Panc1 (cell line): ENCODE results near the gene TMEM45B. TPM values are rescaled to one million over a fixed set of nuclear protein-coding genes. Genes with fewer than 3 reads are reported as not detected.
A peak's percentile ranks its signal among the peaks of the same experiment; 100 is the strongest.

Experiments used
- ATAC-seq: fragments of 200-7000 bp; cut with Tn5 transposase; 2 replicates; pipeline ENCODE4 v1.9.1; 2020; ENCODE audit warnings: mild to moderate bottlenecking, moderate library complexity
- BruUV-seq: library from RNA; stranded (reverse); fragments of 400-500 nt; replicated peaks from 2 replicates; lab custom pipeline; 2021; lab: Mats Ljungman, UMichigan
- CTCF ChIA-PET: fragments of 300-600 bp; sonication (Branson Sonifier 250); formaldehyde crosslinking; loops from one replicate; lab custom pipeline; 2022; ENCODE audit warnings: antibody characterized with exemption; lab: Charles Lee
- POLR2A ChIA-PET: fragments of 300-600 bp; sonication (Branson Sonifier 250); formaldehyde crosslinking; loops from one replicate; lab custom pipeline; 2022; ENCODE audit warnings: antibody characterized with exemption; lab: Charles Lee
- DNase-seq: peaks from one replicate; pipeline ENCODE4 v3.0.0-alpha.2; 2010; ENCODE audit warnings: low read depth, low spot score
- H3K27ac ChIP-seq: 2 replicates; pipeline ENCODE4 v1.5.1; 2011; ENCODE audit warnings: mild to moderate bottlenecking, low read length, inconsistent platforms
- H3K27me3 ChIP-seq: fragments of 200-500 bp; sonication (Bioruptor generic); 2 replicates; pipeline ENCODE4 v1.6.0; 2014; ENCODE audit warnings: low read length, inconsistent platforms; ENCODE audit not compliant: control insufficient read depth, insufficient read depth
- H3K36me3 ChIP-seq: fragments of 200-500 bp; sonication (Bioruptor generic); 2 replicates; pipeline ENCODE4 v1.5.1; 2014; ENCODE audit warnings: inconsistent platforms, mild to moderate bottlenecking, low read length, moderate library complexity; ENCODE audit not compliant: control insufficient read depth, insufficient read depth
- H3K4me1 ChIP-seq: 2 replicates; pipeline ENCODE4 v1.5.1; 2011; ENCODE audit warnings: inconsistent platforms, mild to moderate bottlenecking, low read length, moderate library complexity; ENCODE audit not compliant: control insufficient read depth, insufficient read depth
- H3K4me3 ChIP-seq, 2 experiments: 2 replicates each; pipeline ENCODE4 v1.5.1; 2011 to 2012; ENCODE audit warnings: low read depth in 2 of 2, low read length in 2 of 2, mild to moderate bottlenecking in 2 of 2, inconsistent platforms in 1 of 2, moderate library complexity in 1 of 2
- H3K9me3 ChIP-seq: fragments of 200-500 bp; sonication (Bioruptor generic); 2 replicates; pipeline ENCODE4 v1.5.1; 2014; ENCODE audit warnings: low read depth, mild to moderate bottlenecking, inconsistent platforms, low read length, moderate library complexity; ENCODE audit not compliant: control insufficient read depth, insufficient read depth
- POLR2AphosphoS5 ChIP-seq: IDR thresholded peaks from 2 replicates; pipeline ENCODE4 v1.6.1; 2012; ENCODE audit warnings: mild to moderate bottlenecking, low read depth, low read length, moderate library complexity
- SIN3A ChIP-seq: IDR thresholded peaks from 2 replicates; pipeline ENCODE4 v1.6.1; 2012; ENCODE audit warnings: low read depth, mild to moderate bottlenecking, low read length, moderate library complexity, borderline replicate concordance; ENCODE audit not compliant: insufficient read depth
- TCF7L2 ChIP-seq: IDR thresholded peaks from 2 replicates; pipeline ENCODE4 v1.6.1; 2011; ENCODE audit warnings: mild to moderate bottlenecking, low read depth, low read length, inconsistent platforms
- in situ Hi-C: cut with HindIII; loops from 2 replicates; pipeline ENCODE4 v1.10.0; 2016; ENCODE audit warnings: low sequenced_read_pairs, low pct_unique_long_range_greater_than_20kb
- intact Hi-C: fragments of 100-400 bp; cut with micrococcal nuclease; formaldehyde crosslinking; loops from one replicate; pipeline ENCODE4 v1.10.0; 2022; ENCODE audit not compliant: unreplicated experiment
- total RNA-seq: library from RNA; stranded (reverse); gene quantifications from one replicate; pipeline ENCODE4 v1.2.1, GENCODE V29; 2021; ENCODE audit not compliant: unreplicated experiment
- TF ChIP-seq, protein P1 (sequence below), 2 experiments: IDR thresholded peaks; 2 replicates each; pipeline ENCODE4 v1.6.1; 2011 to 2012; ENCODE audit warnings: low read depth in 2 of 2, control low read depth in 1 of 2, low read length in 1 of 2, mild to moderate bottlenecking in 1 of 2, moderate library complexity in 1 of 2; ENCODE audit not compliant: insufficient read depth in 1 of 2
- TF ChIP-seq, protein P2 (sequence below): fragments of 450-650 bp; IDR thresholded peaks from 2 replicates; pipeline ENCODE4 v1.5.1; 2017; ENCODE audit warnings: mild to moderate bottlenecking

The TMEM45B gene
- total RNA-seq, 1 experiment from 2014 or later: 2.6 TPM

DNA sequence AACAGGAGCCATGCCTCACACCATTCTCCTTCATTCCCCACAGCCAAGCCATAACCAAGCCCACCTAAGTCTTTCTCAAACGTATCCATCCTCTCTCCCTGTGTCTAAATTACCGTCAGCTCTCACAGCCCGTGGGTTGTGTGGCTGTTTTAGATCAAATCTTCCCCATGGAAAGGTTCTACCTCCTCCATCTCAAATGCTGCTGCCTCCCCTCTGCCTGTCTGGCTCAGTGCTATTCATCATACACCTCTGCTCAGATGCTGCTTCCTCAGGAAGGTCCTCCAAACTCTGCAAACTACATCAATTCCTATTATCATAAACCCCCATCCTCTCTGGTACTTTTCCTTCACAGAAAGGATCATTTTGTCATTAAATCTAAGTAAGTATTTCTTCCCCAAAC, 64.7 kb downstream of the TMEM45B start:
- H3K27ac ChIP-seq: no peak overlapping the region
- no peaks in the 10 kb centered on the region for H3K9me3 ChIP-seq
- POLR2A ChIA-PET: no interaction called here
- BruUV-seq: no TSS peak
- in situ Hi-C loops (no loop called here), intact Hi-C loops (no loop called here)
- TF ChIP-seq, protein P1, sequence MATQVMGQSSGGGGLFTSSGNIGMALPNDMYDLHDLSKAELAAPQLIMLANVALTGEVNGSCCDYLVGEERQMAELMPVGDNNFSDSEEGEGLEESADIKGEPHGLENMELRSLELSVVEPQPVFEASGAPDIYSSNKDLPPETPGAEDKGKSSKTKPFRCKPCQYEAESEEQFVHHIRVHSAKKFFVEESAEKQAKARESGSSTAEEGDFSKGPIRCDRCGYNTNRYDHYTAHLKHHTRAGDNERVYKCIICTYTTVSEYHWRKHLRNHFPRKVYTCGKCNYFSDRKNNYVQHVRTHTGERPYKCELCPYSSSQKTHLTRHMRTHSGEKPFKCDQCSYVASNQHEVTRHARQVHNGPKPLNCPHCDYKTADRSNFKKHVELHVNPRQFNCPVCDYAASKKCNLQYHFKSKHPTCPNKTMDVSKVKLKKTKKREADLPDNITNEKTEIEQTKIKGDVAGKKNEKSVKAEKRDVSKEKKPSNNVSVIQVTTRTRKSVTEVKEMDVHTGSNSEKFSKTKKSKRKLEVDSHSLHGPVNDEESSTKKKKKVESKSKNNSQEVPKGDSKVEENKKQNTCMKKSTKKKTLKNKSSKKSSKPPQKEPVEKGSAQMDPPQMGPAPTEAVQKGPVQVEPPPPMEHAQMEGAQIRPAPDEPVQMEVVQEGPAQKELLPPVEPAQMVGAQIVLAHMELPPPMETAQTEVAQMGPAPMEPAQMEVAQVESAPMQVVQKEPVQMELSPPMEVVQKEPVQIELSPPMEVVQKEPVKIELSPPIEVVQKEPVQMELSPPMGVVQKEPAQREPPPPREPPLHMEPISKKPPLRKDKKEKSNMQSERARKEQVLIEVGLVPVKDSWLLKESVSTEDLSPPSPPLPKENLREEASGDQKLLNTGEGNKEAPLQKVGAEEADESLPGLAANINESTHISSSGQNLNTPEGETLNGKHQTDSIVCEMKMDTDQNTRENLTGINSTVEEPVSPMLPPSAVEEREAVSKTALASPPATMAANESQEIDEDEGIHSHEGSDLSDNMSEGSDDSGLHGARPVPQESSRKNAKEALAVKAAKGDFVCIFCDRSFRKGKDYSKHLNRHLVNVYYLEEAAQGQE (IDR thresholded peaks at IDR 0.05; ENCODE audit: insufficient read depth in 1 of 2, low read depth in 2 of 2, low read length in 1 of 2): no peak
- TF ChIP-seq SIN3A (no peak), POLR2AphosphoS5 (no peak), TCF7L2 (no peak)
- TF ChIP-seq, protein P2, sequence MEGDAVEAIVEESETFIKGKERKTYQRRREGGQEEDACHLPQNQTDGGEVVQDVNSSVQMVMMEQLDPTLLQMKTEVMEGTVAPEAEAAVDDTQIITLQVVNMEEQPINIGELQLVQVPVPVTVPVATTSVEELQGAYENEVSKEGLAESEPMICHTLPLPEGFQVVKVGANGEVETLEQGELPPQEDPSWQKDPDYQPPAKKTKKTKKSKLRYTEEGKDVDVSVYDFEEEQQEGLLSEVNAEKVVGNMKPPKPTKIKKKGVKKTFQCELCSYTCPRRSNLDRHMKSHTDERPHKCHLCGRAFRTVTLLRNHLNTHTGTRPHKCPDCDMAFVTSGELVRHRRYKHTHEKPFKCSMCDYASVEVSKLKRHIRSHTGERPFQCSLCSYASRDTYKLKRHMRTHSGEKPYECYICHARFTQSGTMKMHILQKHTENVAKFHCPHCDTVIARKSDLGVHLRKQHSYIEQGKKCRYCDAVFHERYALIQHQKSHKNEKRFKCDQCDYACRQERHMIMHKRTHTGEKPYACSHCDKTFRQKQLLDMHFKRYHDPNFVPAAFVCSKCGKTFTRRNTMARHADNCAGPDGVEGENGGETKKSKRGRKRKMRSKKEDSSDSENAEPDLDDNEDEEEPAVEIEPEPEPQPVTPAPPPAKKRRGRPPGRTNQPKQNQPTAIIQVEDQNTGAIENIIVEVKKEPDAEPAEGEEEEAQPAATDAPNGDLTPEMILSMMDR: no peak
- H3K4me3 ChIP-seq: no peak overlapping the region
- ATAC-seq (no peak), DNase-seq (no peak)
- H3K27me3 ChIP-seq: no peaks in the 10 kb centered on the region
- CTCF ChIA-PET: no interaction called here
- no peaks in the 10 kb centered on the region for H3K4me1 ChIP-seq
- peaks cover 43% of the 10 kb centered on the region for H3K36me3 ChIP-seq

DNA sequence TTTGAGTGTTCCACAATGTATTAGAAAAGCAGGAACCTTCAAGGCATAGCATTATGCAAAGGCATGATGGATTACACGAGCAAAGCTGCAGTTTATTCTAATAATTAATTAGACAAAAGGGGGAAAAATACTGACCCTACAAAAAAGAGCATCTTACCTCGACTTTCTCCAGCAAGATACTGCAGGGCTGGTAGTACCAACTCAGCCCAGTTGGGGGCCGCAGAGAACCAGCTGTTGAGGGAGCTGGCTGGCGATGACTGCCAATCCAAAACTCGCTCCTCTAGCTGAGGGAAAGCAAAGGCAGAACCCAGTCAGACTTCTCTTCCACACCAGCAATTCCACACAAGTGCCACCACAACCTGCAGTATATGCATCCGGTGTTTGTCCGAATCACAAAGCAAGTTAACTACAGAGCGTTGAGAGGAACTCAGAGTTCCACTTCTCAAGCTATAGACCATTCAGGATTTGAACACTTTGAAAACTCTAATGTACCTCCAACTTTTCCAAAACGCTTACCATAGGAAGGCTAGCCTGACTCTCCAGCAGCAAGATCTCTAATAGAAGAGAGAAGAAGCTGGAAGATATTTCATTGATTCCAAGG, 66.0 kb downstream of the TMEM45B start:
- CTCF ChIA-PET: interaction anchor here (0.6 to 1.2 kb wide), 2 partner anchors 42 to 564 kb away, joined by 3 to 5 read pairs; no protein-coding TSS in a partner anchor
- intact Hi-C loops (no loop called here), in situ Hi-C loops (no loop called here)
- no peak for DNase-seq
- no peaks in the 10 kb centered on the region for H3K27me3 ChIP-seq
- BruUV-seq: no TSS peak
- no peak overlapping the region for H3K27ac ChIP-seq
- peak; percentile 88 for ATAC-seq
- peaks cover 49% of the 10 kb centered on the region for H3K36me3 ChIP-seq
- no peaks in the 10 kb centered on the region for H3K9me3 ChIP-seq
- TF ChIP-seq SIN3A (no peak), TCF7L2 (no peak), POLR2AphosphoS5 (no peak)
- TF ChIP-seq, protein P1 (IDR thresholded peaks at IDR 0.05; ENCODE audit: insufficient read depth in 1 of 2, low read depth in 2 of 2, low read length in 1 of 2): no peak
- TF ChIP-seq, protein P2: peak; percentile 85
- POLR2A ChIA-PET: no interaction called here
- no peak overlapping the region for H3K4me3 ChIP-seq
- no peaks in the 10 kb centered on the region for H3K4me1 ChIP-seq
